ENCODE measurements around the gene THEM5.
A peak's percentile ranks its signal among the peaks of the same experiment; 100 is the strongest.

The THEM5 gene

GRCh38 chr1:151839457-151840403 is 13.8 kb downstream of the THEM5 start, which contains the start of gene C2CD4D:
TSS of gene C2CD4D (minus strand) at chr1:151839820. CDS start at chr1:151838989, 831 bp downstream.
- DNase-seq (ENCODE audit: low read depth in 2 of 2) = peak; percentile 41 to 50

GRCh38 chr1:151839082-151839412 is 14.5 kb downstream of the THEM5 start:
- no peak for DNase-seq (ENCODE audit: low read depth in 2 of 2)

GRCh38 chr1:151838222-151839081 is 15.1 kb downstream of the THEM5 start:
- no peak for DNase-seq (ENCODE audit: low read depth in 2 of 2)

GRCh38 chr1:151837884-151838221 is 15.7 kb downstream of the THEM5 start:
- no peak for DNase-seq (ENCODE audit: low read depth in 2 of 2)

GRCh38 chr1:151837197-151837596 is 16.3 kb downstream of the THEM5 start:
- no peak for DNase-seq (ENCODE audit: low read depth in 2 of 2)

GRCh38 chr1:151835596-151835995 is 17.9 kb downstream of the THEM5 start:
- no peak for DNase-seq (ENCODE audit: low read depth in 2 of 2)

- DNase-seq (ENCODE audit: low read depth in 2 of 2) = no peak
Observed at GRCh38 chr1:151834239-151834638, 19.3 kb downstream of the THEM5 start.

- no peak for DNase-seq (ENCODE audit: low read depth in 2 of 2)
Observed at GRCh38 chr1:151833172-151833900, 20.2 kb downstream of the THEM5 start.

GRCh38 chr1:151832318-151832980 is 21.1 kb downstream of the THEM5 start:
- no peak for DNase-seq (ENCODE audit: low read depth in 2 of 2)

- DNase-seq (ENCODE audit: low read depth in 2 of 2) = no peak
Observed at GRCh38 chr1:151831605-151832004, 21.9 kb downstream of the THEM5 start, which contains the start of gene RORC. TSS of gene RORC (minus strand) at chr1:151831802. CDS start at chr1:151831764, 38 bp downstream.

- DNase-seq (ENCODE audit: low read depth in 2 of 2) = no peak
Observed at GRCh38 chr1:151831256-151831591, 22.3 kb downstream of the THEM5 start.

GRCh38 chr1:151830055-151830454 is 23.5 kb downstream of the THEM5 start:
- no peak for DNase-seq (ENCODE audit: low read depth in 2 of 2)

- no peak for DNase-seq (ENCODE audit: low read depth in 2 of 2)
Observed at GRCh38 chr1:151829352-151830046, 24.0 kb downstream of the THEM5 start.

GRCh38 chr1:151828921-151829320 is 24.6 kb downstream of the THEM5 start:
- DNase-seq (ENCODE audit: low read depth in 2 of 2) = no peak

GRCh38 chr1:151827853-151828252 is 25.7 kb downstream of the THEM5 start:
- DNase-seq (ENCODE audit: low read depth in 2 of 2) = no peak

GRCh38 chr1:151825751-151826660 is 27.5 kb downstream of the THEM5 start:
- peak; percentile 26 for DNase-seq (ENCODE audit: low read depth in 2 of 2)

GRCh38 chr1:151825204-151825603 is 28.3 kb downstream of the THEM5 start:
- no peak for DNase-seq (ENCODE audit: low read depth in 2 of 2)

GRCh38 chr1:151823175-151823574 is 30.3 kb downstream of the THEM5 start:
- DNase-seq (ENCODE audit: low read depth in 2 of 2) = no peak

- DNase-seq (ENCODE audit: low read depth in 2 of 2) = peak; percentile 26 to 48
Observed at GRCh38 chr1:151822404-151822803, 31.1 kb downstream of the THEM5 start.

- no peak for DNase-seq (ENCODE audit: low read depth in 2 of 2)
Observed at GRCh38 chr1:151820940-151821339, 32.6 kb downstream of the THEM5 start.
